H1 (cell line): ENCODE results near the gene SMO. TPM values are rescaled to one million over a fixed set of nuclear protein-coding genes. Genes with fewer than 3 reads are reported as not detected.

ENCODE experiments used
- CTCF ChIA-PET: fragments of 300-600 bp; sonication (Branson Sonifier 250); formaldehyde crosslinking; loops from one replicate; lab custom pipeline; 2021; ENCODE audit not compliant: partially characterized antibody; lab: Charles Lee
- POLR2A ChIA-PET: fragments of 300-600 bp; sonication (Branson Sonifier 250); formaldehyde crosslinking; loops from one replicate; lab custom pipeline; 2021; ENCODE audit warnings: inconsistent platforms; ENCODE audit not compliant: partially characterized antibody; lab: Charles Lee
- DNase-seq, 2 experiments: peaks; one replicate each; pipeline versions ENCODE4 v3.0.0 to v3.0.0-alpha.2; 2010 to 2022; ENCODE audit warnings: low spot score in 2 of 2, low read depth in 1 of 2, mixed read lengths in 1 of 2
- FAIRE-seq: peaks from 2 replicates; lab custom pipeline; 2011; peaks lifted over from hg19 to GRCh38; lab: Jason Lieb, UNC
- H2AFZ ChIP-seq: 2 replicates; pipeline ENCODE4 v1.8.1; 2012; ENCODE audit warnings: low read length, inconsistent platforms
- H2AK5ac ChIP-seq: 2 replicates; pipeline ENCODE4 v1.6.1; 2013; ENCODE audit warnings: low read depth, low read length
- H2BK120ac ChIP-seq: replicated peaks from 2 replicates; pipeline ENCODE3; 2013; ENCODE audit warnings: low read depth, low read length, inconsistent platforms
- H2BK12ac ChIP-seq: 2 replicates; pipeline ENCODE4 v1.6.1; 2013; ENCODE audit warnings: low read depth, low read length
- H2BK15ac ChIP-seq: 2 replicates; pipeline ENCODE4 v1.6.1; 2013; ENCODE audit warnings: low read length
- H2BK20ac ChIP-seq: 2 replicates; pipeline ENCODE4 v1.6.1; 2013; ENCODE audit warnings: low read length
- H2BK5ac ChIP-seq: 2 replicates; pipeline ENCODE4 v1.6.1; 2013; ENCODE audit warnings: low read depth, low read length
- H3K14ac ChIP-seq: 2 replicates; pipeline ENCODE4 v1.6.1; 2013; ENCODE audit warnings: inconsistent platforms; ENCODE audit not compliant: insufficient read length
- H3K18ac ChIP-seq: 2 replicates; pipeline ENCODE4 v1.6.1; 2013; ENCODE audit warnings: low read length; ENCODE audit errors: extremely low read depth
- H3K23ac ChIP-seq: 2 replicates; pipeline ENCODE4 v1.6.1; 2013; ENCODE audit warnings: inconsistent platforms; ENCODE audit not compliant: insufficient read length
- H3K23me2 ChIP-seq: 2 replicates; pipeline ENCODE4 v1.6.1; 2013; ENCODE audit warnings: low read depth, low read length
- H3K27ac ChIP-seq: 2 replicates; pipeline ENCODE4 v1.6.1; 2011; ENCODE audit warnings: low read depth, low read length, inconsistent platforms
- H3K27me3 ChIP-seq, 4 experiments: replicated peaks in 1 of 4; 1 replicate in 1 of 4; 2 replicates in 3 of 4; pipeline versions ENCODE4 v1.6.1 to v1.8.1; 2011 to 2013; ENCODE audit warnings: low read length in 3 of 4, mild to moderate bottlenecking in 3 of 4, inconsistent platforms in 2 of 4, mixed read lengths in 2 of 4, moderate library complexity in 1 of 4; ENCODE audit not compliant: control insufficient read depth in 3 of 4, insufficient read depth in 3 of 4; ENCODE audit errors: extremely low read depth in 1 of 4
- H3K36me3 ChIP-seq, 4 experiments: 2 replicates each; pipeline versions ENCODE4 v1.6.1 to v1.8.1; 2011 to 2013; ENCODE audit warnings: mild to moderate bottlenecking in 4 of 4, low read length in 3 of 4, moderate library complexity in 2 of 4, control low read depth in 1 of 4, inconsistent platforms in 1 of 4; ENCODE audit not compliant: insufficient read depth in 4 of 4, control insufficient read depth in 2 of 4
- H3K4ac ChIP-seq: replicated peaks from 2 replicates; pipeline ENCODE3; 2013; ENCODE audit warnings: low read length, low read depth, mixed read lengths, inconsistent platforms; ENCODE audit not compliant: insufficient read length
- H3K4me1 ChIP-seq, 4 experiments: replicated peaks in 1 of 4; 1 replicate in 1 of 4; 2 replicates in 3 of 4; pipeline versions ENCODE4 v1.6.1 to v1.8.1; 2011 to 2013; ENCODE audit warnings: low read length in 3 of 4, inconsistent platforms in 2 of 4, mixed read lengths in 1 of 4; ENCODE audit not compliant: insufficient read depth in 4 of 4, control insufficient read depth in 3 of 4
- H3K4me2 ChIP-seq, 2 experiments: 2 replicates each; pipeline versions ENCODE4 v1.6.1 to v1.8.1; 2011 to 2013; ENCODE audit warnings: low read depth in 2 of 2, low read length in 2 of 2, control low read depth in 1 of 2, inconsistent platforms in 1 of 2, mild to moderate bottlenecking in 1 of 2; ENCODE audit not compliant: insufficient read depth in 1 of 2
- H3K4me3 ChIP-seq, 4 experiments: fragments of 200-600, 300-600 bp in 1 of 4; sonication (generic), shearing (Covaris generic), sonication (Bioruptor Twin) in 1 of 4; 2 replicates each; pipeline versions ENCODE4 v1.5.1 to v1.8.1; 2011 to 2016; ENCODE audit warnings: low read length in 4 of 4, low read depth in 3 of 4, control low read depth in 2 of 4, inconsistent platforms in 2 of 4, mild to moderate bottlenecking in 2 of 4, mixed read lengths in 1 of 4, moderate library complexity in 1 of 4; ENCODE audit not compliant: insufficient read depth in 2 of 4; ENCODE audit errors: extremely low read depth in 1 of 4
- H3K56ac ChIP-seq: replicated peaks from 2 replicates; pipeline ENCODE3; 2013; ENCODE audit warnings: low read depth, mild to moderate bottlenecking, mixed read lengths, low read length, inconsistent platforms; ENCODE audit not compliant: insufficient read length
- H3K79me1 ChIP-seq: 2 replicates; pipeline ENCODE4 v1.6.1; 2013; ENCODE audit warnings: low read depth, low read length, control low read depth
- H3K79me2 ChIP-seq, 2 experiments: 2 replicates each; pipeline versions ENCODE4 v1.6.1 to v1.8.1; 2012 to 2013; ENCODE audit warnings: low read length in 2 of 2, mild to moderate bottlenecking in 2 of 2, inconsistent platforms in 1 of 2; ENCODE audit not compliant: insufficient read depth in 2 of 2, control insufficient read depth in 1 of 2
- H3K9ac ChIP-seq, 4 experiments: replicated peaks in 1 of 4; 1 replicate in 1 of 4; 2 replicates in 3 of 4; pipeline versions ENCODE4 v1.6.1 to v1.8.1; 2011 to 2013; ENCODE audit warnings: low read depth in 3 of 4, low read length in 3 of 4, control low read depth in 2 of 4, mild to moderate bottlenecking in 2 of 4, moderate library complexity in 2 of 4, inconsistent platforms in 1 of 4; ENCODE audit errors: extremely low read depth in 1 of 4
- H3K9me3 ChIP-seq, 2 experiments: 2 replicates each; pipeline versions ENCODE4 v1.6.1 to v1.8.1; 2012 to 2013; ENCODE audit warnings: mild to moderate bottlenecking in 2 of 2, moderate library complexity in 2 of 2, control low read depth in 1 of 2, inconsistent platforms in 1 of 2, low read depth in 1 of 2, low read length in 1 of 2, mixed read lengths in 1 of 2; ENCODE audit not compliant: insufficient read depth in 2 of 2
- H4K20me1 ChIP-seq, 2 experiments: replicated peaks in 1 of 2; 2 replicates each; pipeline versions ENCODE3 to v1.8.1; 2011 to 2013; ENCODE audit warnings: inconsistent platforms in 2 of 2, low read length in 2 of 2, mild to moderate bottlenecking in 1 of 2; ENCODE audit not compliant: insufficient read depth in 2 of 2, control insufficient read depth in 1 of 2
- H4K5ac ChIP-seq: 2 replicates; pipeline ENCODE4 v1.6.1; 2013; ENCODE audit warnings: low read length, low read depth, mixed read lengths, inconsistent platforms; ENCODE audit not compliant: insufficient read length
- H4K8ac ChIP-seq: 2 replicates; pipeline ENCODE4 v1.8.0; 2013; ENCODE audit warnings: mild to moderate bottlenecking, moderate library complexity, low read length, inconsistent platforms; ENCODE audit not compliant: insufficient read depth; ENCODE audit errors: extremely low read depth
- H4K91ac ChIP-seq: replicated peaks from 2 replicates; pipeline ENCODE3; 2013; ENCODE audit warnings: low read length, mixed read lengths, inconsistent platforms; ENCODE audit not compliant: insufficient read length
- CBX8 ChIP-seq: fragments of 300-800, 300-1000 bp; sonication (generic); IDR thresholded peaks from 2 replicates; pipeline ENCODE4 v1.7.1; 2016; ENCODE audit warnings: low read depth, low read length, borderline replicate concordance
- CHD1 ChIP-seq: IDR thresholded peaks from 2 replicates; pipeline ENCODE4 v1.6.1; 2012; ENCODE audit warnings: low read depth, low read length, improper control_type of control experiment
- EGR1 ChIP-seq: IDR thresholded peaks from 2 replicates; pipeline ENCODE4 v1.6.1; 2011; ENCODE audit warnings: low read depth, low read length, borderline replicate concordance
- EP300 ChIP-seq, 2 experiments: IDR thresholded peaks; 1 replicate in 1 of 2; 2 replicates in 1 of 2; pipeline ENCODE4 v1.6.1; 2011 to 2012; ENCODE audit warnings: low read depth in 2 of 2, low read length in 2 of 2, mild to moderate bottlenecking in 2 of 2, borderline replicate concordance in 1 of 2, inconsistent platforms in 1 of 2, moderate library complexity in 1 of 2
- JUND ChIP-seq: IDR thresholded peaks from 2 replicates; pipeline ENCODE4 v1.6.1; 2011; ENCODE audit warnings: mild to moderate bottlenecking, improper control_type of control experiment, low read length
- KDM5A ChIP-seq: fragments of 200-600 bp; IDR thresholded peaks from 2 replicates; pipeline ENCODE4 v1.7.1; 2012; ENCODE audit warnings: mild to moderate bottlenecking, low read length, inconsistent platforms, mixed read lengths
- SIRT6 ChIP-seq: IDR thresholded peaks from one replicate; pipeline ENCODE4 v1.7.1; 2012; ENCODE audit warnings: low read length, inconsistent platforms
- SIX5 ChIP-seq: IDR thresholded peaks from 2 replicates; pipeline ENCODE4 v1.6.1; 2011; ENCODE audit warnings: mild to moderate bottlenecking, low read depth, low read length
- YY1 ChIP-seq: IDR thresholded peaks from 2 replicates; pipeline ENCODE4 v1.6.1; 2011; ENCODE audit warnings: low read depth, mild to moderate bottlenecking, low read length
- WGBS, 2 experiments: shearing (Covaris generic) in 1 of 2; methylation state at CpG; one replicate each; pipeline versions ENCODE4 v1.1.6 to v1.1.7; 2013 to 2015; ENCODE audit warnings: low lambda C conversion rate in 2 of 2, mixed read lengths in 2 of 2, inconsistent platforms in 1 of 2, low coverage in 1 of 2, missing lambda C conversion rate in 1 of 2; ENCODE audit not compliant: insufficient replicate concordance in 2 of 2, insufficient coverage in 1 of 2, insufficient read length in 1 of 2; ENCODE audit errors: extremely low coverage in 1 of 2, missing lambda C conversion rate in 1 of 2; 5-methylcytosine and 5-hydroxymethylcytosine counted together
- polyA plus RNA-seq, 7 experiments: library from polyadenylated mRNA; depleted of rRNA in 3 of 7; stranded (reverse) in 5 of 7; unstranded in 2 of 7; fragments of >200 nt in 5 of 7; fragments of 200-250 nt in 2 of 7; gene quantifications; 1 replicate in 5 of 7; 2 replicates in 1 of 7; 4 replicates in 1 of 7; pipeline versions ENCODE4 v1.2.1 to v1.2.3, GENCODE V29; 2011 to 2013; ENCODE audit warnings: missing spikeins in 2 of 7, mixed read lengths in 2 of 7
- total RNA-seq: library from RNA; stranded (reverse); fragmentation: NEBNext Ultra II Directional; extraction: Animal tissue kit (Norgen Biotek cat#: 25700); gene quantifications from 2 replicates; pipeline ENCODE4 v1.2.1, GENCODE V29; 2021
- TF ChIP-seq, protein P1 (sequence below): IDR thresholded peaks from 2 replicates; pipeline ENCODE4 v1.6.1; 2011; ENCODE audit warnings: low read length, improper control_type of control experiment

Gene SMO
- total and polyA plus RNA-seq, 2 of the 8 experiments (the other 6 are each of a cell fraction or from before 2014, with no cell fraction given): 64.5 to 67.6 TPM

DNA sequence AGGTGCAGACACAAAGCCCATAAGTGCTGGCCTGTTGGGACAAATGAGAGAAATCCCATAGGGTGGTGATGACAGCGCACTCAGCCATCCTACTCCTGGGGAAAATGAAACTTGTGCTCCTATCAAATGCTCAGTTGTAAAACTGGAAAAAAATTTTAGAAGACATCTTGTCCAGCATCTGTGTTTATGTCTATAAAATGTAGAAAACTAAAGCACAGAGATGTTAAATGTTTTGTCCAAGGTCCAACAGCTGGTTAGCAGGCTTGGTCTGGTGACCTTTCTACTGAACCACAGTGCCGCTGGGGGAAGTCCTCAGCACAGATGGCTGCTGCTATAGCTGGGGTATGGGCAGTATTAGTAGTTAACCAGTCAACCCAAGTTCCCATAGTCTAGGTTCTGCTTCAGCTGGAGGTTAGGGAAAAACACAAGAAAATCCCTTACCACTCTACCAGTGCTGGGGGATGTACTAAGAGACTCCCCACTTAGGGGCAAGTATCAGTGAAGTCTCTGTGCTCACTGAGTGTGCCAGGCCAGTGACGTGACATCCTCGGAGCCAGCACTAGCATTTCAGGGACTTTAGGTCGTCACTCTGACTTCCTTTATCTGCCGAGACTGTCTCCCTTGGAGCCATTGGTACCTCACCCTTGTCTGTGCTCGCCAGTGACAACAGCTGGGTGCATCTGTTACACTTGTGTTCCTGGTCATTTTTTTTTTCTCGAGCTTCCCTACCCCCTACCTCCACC lies 42.0 kb upstream of the SMO start:
- FAIRE-seq: no peak
- no peak overlapping the region for H4K91ac ChIP-seq
- H3K79me1 ChIP-seq: peaks cover 3% of the 10 kb centered on the region; the same call in 1 of the 2 replicates
- H2AK5ac ChIP-seq: no peak overlapping the region
- H3K18ac ChIP-seq: no peak overlapping the region
- no peaks in the 10 kb centered on the region for H3K79me2 ChIP-seq
- H4K8ac ChIP-seq: no peak overlapping the region
- peak overlapping the region in 1 of 4 experiments; percentile 0; a peak in 1 of 7 replicates for H3K9ac ChIP-seq
- peaks cover 0 to 10% (median 3%) of the 10 kb centered on the region in 4 experiments; a peak in 4 of 7 replicates for H3K27me3 ChIP-seq
- H3K27ac ChIP-seq: no peak overlapping the region
- H3K4me3 ChIP-seq: no peak overlapping the region
- H3K23ac ChIP-seq: no peak overlapping the region
- H2BK20ac ChIP-seq: no peak overlapping the region
- no peak overlapping the region for H2BK120ac ChIP-seq
- H2BK15ac ChIP-seq: no peak overlapping the region
- H3K14ac ChIP-seq: no peak overlapping the region
- no peak overlapping the region for H2BK5ac ChIP-seq
- no peak overlapping the region for H3K56ac ChIP-seq
- H4K20me1 ChIP-seq: peaks cover 0 to 2% of the 10 kb centered on the region in 2 experiments
- no peak overlapping the region for H4K5ac ChIP-seq
- no peaks in the 10 kb centered on the region for H3K9me3 ChIP-seq
- peaks cover 6 to 14% (median 11%) of the 10 kb centered on the region in 4 experiments for H3K4me1 ChIP-seq
- no peak overlapping the region for H2BK12ac ChIP-seq
- DNase-seq: no peak
- no peak overlapping the region; a peak in 1 of 4 replicates for H3K4me2 ChIP-seq
- H3K23me2 ChIP-seq: peaks cover 6% of the 10 kb centered on the region
- ChIA-PET CTCF (interaction anchor here (1.3 to 2.5 kb wide), 6 partner anchors 14 to 72 kb away, joined by 4 to 11 read pairs (median 6); no protein-coding TSS in a partner anchor), POLR2A (interaction anchor here (0.6 to 2.9 kb wide), 4 partner anchors 19 to 25 kb away, joined by 3 to 10 read pairs (median 4); no protein-coding TSS in a partner anchor)
- no peaks in the 10 kb centered on the region for H3K36me3 ChIP-seq
- H3K4ac ChIP-seq: no peak overlapping the region
- no peak overlapping the region for H2AFZ ChIP-seq
- WGBS, 2 experiments: 92% methylated on average over 8 of the region's 8 CpGs; no CpG with 5 or more reads in 1 of the 2 experiments
- TF ChIP-seq KDM5A: no peak
- no peak for TF ChIP-seq YY1
- TF ChIP-seq SIRT6: no peak
- TF ChIP-seq CHD1: no peak
- no peak for TF ChIP-seq EGR1
- TF ChIP-seq, protein P1, sequence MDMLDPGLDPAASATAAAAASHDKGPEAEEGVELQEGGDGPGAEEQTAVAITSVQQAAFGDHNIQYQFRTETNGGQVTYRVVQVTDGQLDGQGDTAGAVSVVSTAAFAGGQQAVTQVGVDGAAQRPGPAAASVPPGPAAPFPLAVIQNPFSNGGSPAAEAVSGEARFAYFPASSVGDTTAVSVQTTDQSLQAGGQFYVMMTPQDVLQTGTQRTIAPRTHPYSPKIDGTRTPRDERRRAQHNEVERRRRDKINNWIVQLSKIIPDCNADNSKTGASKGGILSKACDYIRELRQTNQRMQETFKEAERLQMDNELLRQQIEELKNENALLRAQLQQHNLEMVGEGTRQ: no peak
- TF ChIP-seq CBX8: no peak
- TF ChIP-seq JUND: no peak
- no peak for TF ChIP-seq EP300 (IDR thresholded peaks at IDR 0.05; ENCODE audit: borderline replicate concordance in 1 of 2, low read depth in 2 of 2, low read length in 2 of 2)
- TF ChIP-seq SIX5: no peak
